Lung (tissue), 12 donors: ENCODE results near the gene LCP2. TPM values are rescaled to one million over a fixed set of nuclear protein-coding genes. Genes with fewer than 3 reads are reported as not detected.

Source experiments
- ATAC-seq: fragments of 200-7000 bp; cut with Tn5 transposase; one replicate; pipeline ENCODE4 v1.9.1; 2020; ENCODE audit warnings: moderate number of reproducible peaks; ENCODE audit not compliant: insufficient read depth, low FRiP score
- DNase-seq, 3 donors: peaks; one replicate each; pipeline ENCODE4 v3.0.0-alpha.2; 2013 to 2017
- H3K27ac ChIP-seq, 2 donors: one replicate each; pipeline ENCODE4 v1.5.1; 2013; ENCODE audit warnings: mild to moderate bottlenecking in 2 of 2, moderate library complexity in 2 of 2, control low read depth in 1 of 2, inconsistent platforms in 1 of 2, low read depth in 1 of 2, low read length in 1 of 2
- H3K27me3 ChIP-seq, 3 donors: one replicate each; pipeline ENCODE4 v1.5.1; 2013; ENCODE audit warnings: low read length in 2 of 3; ENCODE audit not compliant: control insufficient read depth in 3 of 3, insufficient read depth in 3 of 3
- H3K36me3 ChIP-seq, 4 donors: one replicate each; pipeline ENCODE4 v1.5.1; 2013; ENCODE audit warnings: low read length in 4 of 4, mild to moderate bottlenecking in 1 of 4, moderate library complexity in 1 of 4; ENCODE audit not compliant: control insufficient read depth in 4 of 4, insufficient read depth in 4 of 4
- H3K4me1 ChIP-seq, 5 donors: one replicate each; pipeline ENCODE4 v1.5.1; 2013; ENCODE audit warnings: low read length in 5 of 5, mild to moderate bottlenecking in 2 of 5, moderate library complexity in 1 of 5; ENCODE audit not compliant: control insufficient read depth in 5 of 5, insufficient read depth in 5 of 5
- H3K4me3 ChIP-seq: one replicate; pipeline ENCODE4 v1.5.1; 2013; ENCODE audit warnings: mild to moderate bottlenecking, control low read depth, moderate library complexity
- H3K9ac ChIP-seq, 2 donors: one replicate each; pipeline ENCODE4 v1.5.1; 2013; ENCODE audit warnings: low read length in 2 of 2, control low read depth in 1 of 2; ENCODE audit not compliant: insufficient read depth in 1 of 2
- H3K9me3 ChIP-seq, 4 donors: one replicate each; pipeline ENCODE4 v1.5.1; 2013; ENCODE audit warnings: low read length in 3 of 4, mild to moderate bottlenecking in 1 of 4, moderate library complexity in 1 of 4; ENCODE audit not compliant: control insufficient read depth in 4 of 4, insufficient read depth in 3 of 4
- CTCF ChIP-seq: IDR thresholded peaks from 2 replicates; pipeline ENCODE4 v1.5.1; 2012; ENCODE audit warnings: mild to moderate bottlenecking; ENCODE audit errors: control extremely low read depth, extremely low read depth
- WGBS, 2 donors: extraction: QIAGEN DNeasy Blood & Tissue Kit; methylation state at CpG; one replicate each; pipeline ENCODE4 v1.1.7; 2013; 5-methylcytosine and 5-hydroxymethylcytosine counted together
- polyA plus RNA-seq, 2 donors: library from polyadenylated mRNA; stranded (reverse); fragments of 200-250 nt; gene quantifications; one replicate each; pipeline ENCODE4 v1.2.1, GENCODE V29; 2013
- total RNA-seq, 2 donors: library from RNA; depleted of rRNA in 1 of 2; stranded (reverse); fragments of >200 nt in 1 of 2; gene quantifications; one replicate each; pipeline ENCODE4 v1.2.1, GENCODE V29; 2014 to 2021
- donor health status: control.
- donor health status: control.
- donor health status: Bipolar disorder and iron deficiency.
- donor health status: healthy.
- donor health status: DM: yes; HTN: yes; CAD: no.

LCP2 gene
- total and polyA plus RNA-seq, 4 donors: 15.6 to 127 (median 56.0) TPM

GRCh38 chr5:170289121-170289520 lies 8.5 kb downstream of the LCP2 start:
- H3K9ac ChIP-seq: no peak overlapping the region
- peaks cover 0 to 3% (median 0%) of the 10 kb centered on the region in 4 donors for H3K9me3 ChIP-seq
- no peak for TF ChIP-seq CTCF
- no peak for DNase-seq
- H3K4me1 ChIP-seq: peaks cover 0 to 9% (median 6%) of the 10 kb centered on the region in 5 donors
- peaks cover 0 to 15% (median 0%) of the 10 kb centered on the region in 4 donors for H3K36me3 ChIP-seq
- no peak overlapping the region for H3K4me3 ChIP-seq
- no peak for ATAC-seq
- H3K27me3 ChIP-seq: peaks cover 0 to 25% (median 2%) of the 10 kb centered on the region in 3 donors
- H3K27ac ChIP-seq: peak overlapping the region in 1 of 2 donors; percentile 15
- 70 to 91% methylated on average over 3 of the region's 3 CpGs for WGBS, 2 donors

GRCh38 chr5:170288551-170288950 lies 9.0 kb downstream of the LCP2 start:
- Histone ChIP-seq H3K4me3 (no peak overlapping the region), H3K27ac (no peak overlapping the region)
- 80 to 83% methylated on average over 3 of the region's 3 CpGs for WGBS, 2 donors

DNA sequence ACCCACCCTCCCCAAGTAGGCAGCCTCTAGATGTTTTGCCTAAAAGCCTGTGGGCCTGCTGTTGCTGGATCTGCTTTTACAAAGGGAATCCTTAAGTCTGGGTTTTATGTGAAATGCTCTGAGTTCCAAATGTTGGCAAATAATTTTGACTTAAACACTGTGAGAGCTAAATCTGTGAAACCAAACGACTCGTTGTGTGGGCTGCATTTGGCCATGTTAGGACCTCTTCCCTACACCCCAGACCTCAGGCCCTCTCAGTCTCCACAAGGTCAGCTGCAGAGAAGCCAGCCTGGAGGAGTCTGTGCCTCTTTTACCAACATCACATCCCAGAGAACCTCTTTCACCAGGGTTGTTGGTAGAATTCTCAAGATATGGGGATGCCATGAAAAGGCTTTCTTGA lies 9.4 kb downstream of the LCP2 start:
- Histone ChIP-seq H3K27me3 (peaks cover 0 to 25% (median 2%) of the 10 kb centered on the region in 3 donors), H3K9me3 (peaks cover 0 to 6% (median 0%) of the 10 kb centered on the region in 4 donors), H3K9ac (no peak overlapping the region), H3K4me3 (no peak overlapping the region), H3K36me3 (peaks cover 0 to 15% (median 0%) of the 10 kb centered on the region in 4 donors), H3K27ac (no peak overlapping the region), H3K4me1 (peaks cover 0 to 9% (median 6%) of the 10 kb centered on the region in 5 donors)
- no peak for TF ChIP-seq CTCF
- DNase-seq (no peak), ATAC-seq (no peak)
- 62 to 74% methylated on average over 2 of the region's 2 CpGs for WGBS, 2 donors

More at GRCh38 chr5:170288551-170288950, 9.0 kb downstream of the LCP2 start:
- ATAC-seq (no peak), DNase-seq (no peak)
- peaks cover 0 to 9% (median 5%) of the 10 kb centered on the region in 5 donors for H3K4me1 ChIP-seq
- no peak overlapping the region for H3K9ac ChIP-seq
- no peak for TF ChIP-seq CTCF
- peaks cover 0 to 6% (median 0%) of the 10 kb centered on the region in 4 donors for H3K9me3 ChIP-seq
- H3K36me3 ChIP-seq: peaks cover 0 to 15% (median 0%) of the 10 kb centered on the region in 4 donors
- H3K27me3 ChIP-seq: peaks cover 0 to 25% (median 2%) of the 10 kb centered on the region in 3 donors

GRCh38 chr5:170287532-170287931 lies 10.0 kb downstream of the LCP2 start:
- Histone ChIP-seq H3K9me3 (peaks cover 0 to 6% (median 0%) of the 10 kb centered on the region in 4 donors), H3K4me1 (peaks cover 0 to 11% (median 6%) of the 10 kb centered on the region in 5 donors), H3K9ac (no peak overlapping the region), H3K4me3 (no peak overlapping the region), H3K36me3 (peaks cover 0 to 15% (median 0%) of the 10 kb centered on the region in 4 donors), H3K27ac (no peak overlapping the region), H3K27me3 (peaks cover 0 to 21% (median 2%) of the 10 kb centered on the region in 3 donors)
- 16 to 27% methylated on average over 1 of the region's 1 CpG for WGBS, 2 donors
- DNase-seq (peak; percentile 90 to 98 (median 96)), ATAC-seq (peak; percentile 65)
- TF ChIP-seq CTCF: no peak
